RWPE2 (cell line): ENCODE results near the gene PPAT.

Experiments
- ATAC-seq: fragments of 200-7000 bp; cut with Tn5 transposase; 3 replicates; pipeline ENCODE4 v1.9.1; 2021; ENCODE audit warnings: low read depth
- DNase-seq: peaks from one replicate; pipeline ENCODE4 v3.0.0-alpha.2; 2020; ENCODE audit warnings: low spot score
- H3K27ac ChIP-seq: fragments of 450-650 bp; 2 replicates; pipeline ENCODE4 v1.5.1; 2017; ENCODE audit warnings: mild to moderate bottlenecking; ENCODE audit not compliant: poor library complexity, severe bottlenecking
- H3K27me3 ChIP-seq: fragments of 250-450 bp; sonication (Bioruptor Pico); 2 replicates; pipeline ENCODE4 v1.5.1; 2021; ENCODE audit warnings: mild to moderate bottlenecking, moderate library complexity; ENCODE audit not compliant: insufficient read depth, poor library complexity, severe bottlenecking
- H3K36me3 ChIP-seq: fragments of 250-450 bp; sonication (Bioruptor Pico); 2 replicates; pipeline ENCODE4 v1.5.1; 2020; ENCODE audit warnings: low read depth, mild to moderate bottlenecking, moderate library complexity
- H3K4me1 ChIP-seq: fragments of 250-450 bp; sonication (Bioruptor Pico); 2 replicates; pipeline ENCODE4 v1.5.1; 2021; ENCODE audit warnings: mild to moderate bottlenecking, moderate library complexity; ENCODE audit not compliant: insufficient read depth, poor library complexity, severe bottlenecking
- H3K4me3 ChIP-seq: fragments of 250-450 bp; sonication (Bioruptor Pico); 2 replicates; pipeline ENCODE4 v1.5.1; 2021; ENCODE audit warnings: mild to moderate bottlenecking, moderate library complexity; ENCODE audit not compliant: severe bottlenecking
- H3K9me3 ChIP-seq: fragments of 250-450 bp; sonication (Bioruptor Pico); 2 replicates; pipeline ENCODE4 v1.5.1; 2021; ENCODE audit warnings: mild to moderate bottlenecking, moderate library complexity; ENCODE audit not compliant: severe bottlenecking
- TF ChIP-seq, protein P1 (sequence below): fragments of 450-650 bp; IDR thresholded peaks from one replicate; pipeline ENCODE4 v1.5.1; 2017; ENCODE audit warnings: mild to moderate bottlenecking, moderate library complexity; ENCODE audit not compliant: poor library complexity, severe bottlenecking

Gene PPAT

GRCh38 chr4:56448301-56448700 is 12.9 kb upstream of the PPAT start:
- no peak overlapping the region for H3K27ac ChIP-seq

GRCh38 chr4:56445699-56446098 is 10.3 kb upstream of the PPAT start:
- ATAC-seq (no peak), DNase-seq (no peak)
- no peaks in the 10 kb centered on the region for H3K27me3 ChIP-seq
- no peak overlapping the region for H3K27ac ChIP-seq
- peaks cover 4% of the 10 kb centered on the region for H3K4me1 ChIP-seq
- no peak overlapping the region for H3K4me3 ChIP-seq
- no peaks in the 10 kb centered on the region for H3K9me3 ChIP-seq
- TF ChIP-seq, protein P1, sequence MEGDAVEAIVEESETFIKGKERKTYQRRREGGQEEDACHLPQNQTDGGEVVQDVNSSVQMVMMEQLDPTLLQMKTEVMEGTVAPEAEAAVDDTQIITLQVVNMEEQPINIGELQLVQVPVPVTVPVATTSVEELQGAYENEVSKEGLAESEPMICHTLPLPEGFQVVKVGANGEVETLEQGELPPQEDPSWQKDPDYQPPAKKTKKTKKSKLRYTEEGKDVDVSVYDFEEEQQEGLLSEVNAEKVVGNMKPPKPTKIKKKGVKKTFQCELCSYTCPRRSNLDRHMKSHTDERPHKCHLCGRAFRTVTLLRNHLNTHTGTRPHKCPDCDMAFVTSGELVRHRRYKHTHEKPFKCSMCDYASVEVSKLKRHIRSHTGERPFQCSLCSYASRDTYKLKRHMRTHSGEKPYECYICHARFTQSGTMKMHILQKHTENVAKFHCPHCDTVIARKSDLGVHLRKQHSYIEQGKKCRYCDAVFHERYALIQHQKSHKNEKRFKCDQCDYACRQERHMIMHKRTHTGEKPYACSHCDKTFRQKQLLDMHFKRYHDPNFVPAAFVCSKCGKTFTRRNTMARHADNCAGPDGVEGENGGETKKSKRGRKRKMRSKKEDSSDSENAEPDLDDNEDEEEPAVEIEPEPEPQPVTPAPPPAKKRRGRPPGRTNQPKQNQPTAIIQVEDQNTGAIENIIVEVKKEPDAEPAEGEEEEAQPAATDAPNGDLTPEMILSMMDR: no peak
- H3K36me3 ChIP-seq: peaks cover 98% of the 10 kb centered on the region

More at GRCh38 chr4:56448301-56448700, 12.9 kb upstream of the PPAT start:
- TF ChIP-seq, protein P1: no peak
- Histone ChIP-seq H3K36me3 (peaks cover 98% of the 10 kb centered on the region), H3K4me1 (peaks cover 4% of the 10 kb centered on the region), H3K4me3 (no peak overlapping the region), H3K9me3 (no peaks in the 10 kb centered on the region), H3K27me3 (no peaks in the 10 kb centered on the region)
- ATAC-seq (no peak), DNase-seq (no peak)

- Histone ChIP-seq H3K4me3 (no peak overlapping the region), H3K36me3 (peaks cover 97% of the 10 kb centered on the region), H3K4me1 (peaks cover 7% of the 10 kb centered on the region), H3K9me3 (no peaks in the 10 kb centered on the region), H3K27ac (no peak overlapping the region), H3K27me3 (no peaks in the 10 kb centered on the region)
- TF ChIP-seq, protein P1: no peak
- ATAC-seq (no peak), DNase-seq (no peak)
Measured at GRCh38 chr4:56444719-56445118, 9.3 kb upstream of the PPAT start.

GRCh38 chr4:56440983-56441382 is 5.6 kb upstream of the PPAT start:
- ATAC-seq (no peak), DNase-seq (no peak)
- Histone ChIP-seq H3K4me3 (no peak overlapping the region), H3K27ac (no peak overlapping the region), H3K36me3 (peaks cover 76% of the 10 kb centered on the region), H3K4me1 (peaks cover 17% of the 10 kb centered on the region), H3K27me3 (no peaks in the 10 kb centered on the region), H3K9me3 (no peaks in the 10 kb centered on the region)
- TF ChIP-seq, protein P1: no peak

- TF ChIP-seq, protein P1: no peak
- Histone ChIP-seq H3K4me1 (peaks cover 15% of the 10 kb centered on the region), H3K36me3 (peaks cover 54% of the 10 kb centered on the region), H3K4me3 (no peak overlapping the region), H3K27me3 (no peaks in the 10 kb centered on the region), H3K27ac (no peak overlapping the region), H3K9me3 (no peaks in the 10 kb centered on the region)
- DNase-seq: no peak
- ATAC-seq: no peak
Measured at GRCh38 chr4:56438766-56439165, 3.4 kb upstream of the PPAT start.
